ENCODE results near the gene NCOA3.

Gene NCOA3

DNA sequence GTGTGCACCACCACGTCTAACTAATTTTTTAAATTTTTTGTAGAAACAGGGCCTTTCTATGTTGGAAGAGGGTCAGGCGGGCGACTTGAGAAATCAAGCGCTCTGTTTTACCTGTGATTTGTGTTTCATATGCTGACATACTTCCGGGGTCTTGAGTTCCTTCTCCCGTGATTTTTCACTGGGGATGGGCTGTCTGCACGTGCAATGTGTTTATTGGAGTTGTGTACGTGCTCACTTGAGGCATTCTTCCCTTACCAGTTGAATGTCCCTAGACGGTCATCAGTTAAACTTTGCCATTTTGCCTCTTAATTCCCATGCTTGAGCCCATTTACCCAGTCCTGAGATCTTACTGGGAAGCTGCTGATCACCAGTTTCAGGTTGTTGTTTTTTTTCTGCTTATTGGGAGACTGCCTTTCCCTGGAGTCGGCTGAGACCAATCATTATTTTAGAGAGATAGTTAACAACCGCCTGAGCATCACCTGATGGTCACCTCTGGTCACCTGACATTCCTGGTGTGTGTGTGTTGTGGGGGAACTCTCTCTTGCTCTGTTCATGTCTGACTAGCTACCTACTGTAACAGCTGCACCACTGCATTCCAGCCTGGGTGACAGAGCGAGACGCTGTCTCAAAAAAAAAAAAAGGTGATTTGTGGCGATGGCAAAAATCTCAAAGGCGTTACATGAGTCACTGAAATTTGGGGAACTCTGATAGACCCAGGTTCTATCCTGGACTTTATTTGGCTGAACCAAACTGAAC, 34.8 kb upstream of the NCOA3 start:
- no peak overlapping the region for H2AK5ac ChIP-seq (ENCODE audit: low read length)
- WGBS (ENCODE audit: extremely low coverage, insufficient coverage, low lambda C conversion rate), result no CpG with 5 or more reads among the region's 15 CpGs
- no peak overlapping the region for H4K8ac ChIP-seq (ENCODE audit: low read depth, low read length)
- no peak overlapping the region for H2BK120ac ChIP-seq (ENCODE audit: low read depth, low read length)
- no peak overlapping the region for H3K56ac ChIP-seq (ENCODE audit: low read length)
- no peak overlapping the region for H3K4me3 ChIP-seq (ENCODE audit: low read length)
- DNase-seq, result no peak
- no peak overlapping the region for H2BK5ac ChIP-seq (ENCODE audit: low read length)
- H3K36me3 ChIP-seq (ENCODE audit: control insufficient read depth, insufficient read depth, low read length), result no peaks in the 10 kb centered on the region
- no peak overlapping the region for H3K9ac ChIP-seq (ENCODE audit: low read length)
- H3K4ac ChIP-seq (ENCODE audit: low read depth, low read length), result no peak overlapping the region
- H4K5ac ChIP-seq (ENCODE audit: low read length), result no peak overlapping the region
- H3K27ac ChIP-seq (ENCODE audit: low read depth, low read length), result no peak overlapping the region
- H3K27me3 ChIP-seq (ENCODE audit: insufficient read depth, low read length, poor library complexity), result no peaks in the 10 kb centered on the region
- H3K4me1 ChIP-seq (ENCODE audit: control insufficient read depth, low read depth, low read length), result no peaks in the 10 kb centered on the region
- no peak overlapping the region for H3K18ac ChIP-seq (ENCODE audit: low read length)
- no peaks in the 10 kb centered on the region for H3K79me1 ChIP-seq (ENCODE audit: low read length)
- H3K23ac ChIP-seq (ENCODE audit: low read length), result no peak overlapping the region
- H2BK15ac ChIP-seq (replicated peaks; ENCODE audit: low read depth), result no peak overlapping the region
- H3K79me2 ChIP-seq (ENCODE audit: control insufficient read depth, insufficient read depth, low read length), result no peaks in the 10 kb centered on the region
- no peak overlapping the region for H3K4me2 ChIP-seq (ENCODE audit: low read length)

DNA sequence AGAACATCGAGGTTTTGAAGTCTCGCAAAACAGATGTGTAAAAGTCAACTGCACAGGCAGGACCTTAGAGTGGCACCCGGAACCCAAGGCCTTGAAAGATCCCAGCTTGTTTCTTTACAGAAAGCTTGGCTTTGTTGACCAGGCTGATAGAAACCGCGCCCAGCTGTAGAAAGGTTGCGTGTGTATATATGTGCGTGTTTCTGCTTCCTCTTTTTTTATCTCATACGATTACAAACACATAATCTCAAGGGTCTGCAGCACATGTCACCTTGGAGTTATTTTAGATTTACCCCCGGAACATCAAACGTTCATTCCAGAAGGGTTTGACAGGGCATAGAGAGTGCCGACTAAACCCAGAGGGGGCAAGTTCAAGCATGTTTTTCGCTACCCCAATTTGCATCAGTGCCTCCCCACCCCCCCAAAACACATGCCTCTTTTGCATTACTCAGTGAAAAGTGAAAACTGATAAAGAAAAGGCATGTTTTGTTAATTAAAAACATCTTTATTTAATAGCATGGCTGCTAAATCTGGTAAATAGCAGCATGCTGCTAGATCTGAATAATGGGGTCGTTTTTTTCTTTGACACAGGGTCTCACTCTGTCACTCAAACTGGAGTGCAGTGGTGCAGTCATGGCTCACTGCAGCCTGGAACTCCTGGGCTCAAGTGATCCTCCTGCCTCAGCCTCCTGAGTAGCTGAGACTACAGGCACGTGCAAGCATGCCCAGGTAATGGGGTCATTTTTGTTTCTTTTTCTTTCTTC, 33.2 kb upstream of the NCOA3 start:
- no peak for DNase-seq
- Histone ChIP-seq H3K4ac (ENCODE audit: low read depth, low read length) (peak overlapping the region; percentile 37), H2BK120ac (ENCODE audit: low read depth, low read length) (no peak overlapping the region), H3K4me3 (ENCODE audit: low read length) (no peak overlapping the region), H3K9ac (ENCODE audit: low read length) (no peak overlapping the region), H3K4me1 (ENCODE audit: control insufficient read depth, low read depth, low read length) (no peaks in the 10 kb centered on the region), H3K23ac (ENCODE audit: low read length) (no peak overlapping the region), H3K27ac (ENCODE audit: low read depth, low read length) (no peak overlapping the region), H3K79me1 (ENCODE audit: low read length) (no peaks in the 10 kb centered on the region), H3K18ac (ENCODE audit: low read length) (no peak overlapping the region), H4K5ac (ENCODE audit: low read length) (no peak overlapping the region), H3K79me2 (ENCODE audit: control insufficient read depth, insufficient read depth, low read length) (no peaks in the 10 kb centered on the region), H2BK5ac (ENCODE audit: low read length) (no peak overlapping the region), H4K8ac (ENCODE audit: low read depth, low read length) (no peak overlapping the region), H2BK15ac (replicated peaks; ENCODE audit: low read depth) (no peak overlapping the region), H3K36me3 (ENCODE audit: control insufficient read depth, insufficient read depth, low read length) (no peaks in the 10 kb centered on the region), H3K27me3 (ENCODE audit: insufficient read depth, low read length, poor library complexity) (no peaks in the 10 kb centered on the region), H2AK5ac (ENCODE audit: low read length) (no peak overlapping the region), H3K4me2 (ENCODE audit: low read length) (no peak overlapping the region), H3K56ac (ENCODE audit: low read length) (no peak overlapping the region)
- no CpG with 5 or more reads among the region's 14 CpGs for WGBS (ENCODE audit: extremely low coverage, insufficient coverage, low lambda C conversion rate)

DNA sequence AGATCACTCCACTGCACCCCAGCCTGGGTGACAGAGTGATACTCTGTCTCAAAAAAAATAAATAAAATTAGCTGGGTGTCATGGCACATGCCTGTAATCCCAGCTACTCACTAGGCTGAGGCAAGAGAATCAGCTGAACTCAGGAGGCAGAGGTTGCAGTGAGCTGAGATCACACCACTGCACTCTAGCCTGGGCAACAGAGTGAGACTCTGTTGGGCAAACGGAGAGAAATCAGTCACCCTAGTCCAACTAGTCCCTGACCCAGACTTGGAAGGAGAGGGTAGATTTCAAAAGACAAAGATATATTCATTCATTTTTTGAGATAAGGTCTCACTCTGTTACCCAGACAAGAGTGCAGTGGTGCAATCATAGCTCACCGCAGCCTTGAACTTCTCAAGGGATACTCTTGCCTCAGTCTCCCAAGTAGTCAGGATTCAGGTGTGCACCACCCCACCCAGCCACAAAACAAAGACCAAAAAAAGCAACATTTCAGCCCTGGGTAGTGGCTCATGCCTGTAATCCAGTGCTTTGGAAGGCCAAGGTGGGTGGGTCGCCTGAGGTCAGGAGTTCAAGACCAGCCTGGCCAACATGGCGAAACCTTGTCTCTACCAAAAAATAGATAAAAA, 26.2 kb upstream of the NCOA3 start:
- H3K27ac ChIP-seq (ENCODE audit: low read depth, low read length), result no peak overlapping the region
- H3K4me1 ChIP-seq (ENCODE audit: control insufficient read depth, low read depth, low read length), result no peaks in the 10 kb centered on the region
- no CpG with 5 or more reads among the region's 4 CpGs for WGBS (ENCODE audit: extremely low coverage, insufficient coverage, low lambda C conversion rate)
- H2BK15ac ChIP-seq (replicated peaks; ENCODE audit: low read depth), result no peak overlapping the region
- no peaks in the 10 kb centered on the region for H3K79me1 ChIP-seq (ENCODE audit: low read length)
- no peaks in the 10 kb centered on the region for H3K79me2 ChIP-seq (ENCODE audit: control insufficient read depth, insufficient read depth, low read length)
- H3K27me3 ChIP-seq (ENCODE audit: insufficient read depth, low read length, poor library complexity), result no peaks in the 10 kb centered on the region
- H3K36me3 ChIP-seq (ENCODE audit: control insufficient read depth, insufficient read depth, low read length), result no peaks in the 10 kb centered on the region
- no peak overlapping the region for H3K18ac ChIP-seq (ENCODE audit: low read length)
- H4K5ac ChIP-seq (ENCODE audit: low read length), result no peak overlapping the region
- no peak for DNase-seq
- no peak overlapping the region for H4K8ac ChIP-seq (ENCODE audit: low read depth, low read length)
- H3K56ac ChIP-seq (ENCODE audit: low read length), result no peak overlapping the region
- no peak overlapping the region for H2BK120ac ChIP-seq (ENCODE audit: low read depth, low read length)
- H2BK5ac ChIP-seq (ENCODE audit: low read length), result no peak overlapping the region
- no peak overlapping the region for H2AK5ac ChIP-seq (ENCODE audit: low read length)
- no peak overlapping the region for H3K9ac ChIP-seq (ENCODE audit: low read length)
- no peak overlapping the region for H3K23ac ChIP-seq (ENCODE audit: low read length)
- no peak overlapping the region for H3K4ac ChIP-seq (ENCODE audit: low read depth, low read length)
- H3K4me3 ChIP-seq (ENCODE audit: low read length), result no peak overlapping the region
- H3K4me2 ChIP-seq (ENCODE audit: low read length), result no peak overlapping the region

DNA sequence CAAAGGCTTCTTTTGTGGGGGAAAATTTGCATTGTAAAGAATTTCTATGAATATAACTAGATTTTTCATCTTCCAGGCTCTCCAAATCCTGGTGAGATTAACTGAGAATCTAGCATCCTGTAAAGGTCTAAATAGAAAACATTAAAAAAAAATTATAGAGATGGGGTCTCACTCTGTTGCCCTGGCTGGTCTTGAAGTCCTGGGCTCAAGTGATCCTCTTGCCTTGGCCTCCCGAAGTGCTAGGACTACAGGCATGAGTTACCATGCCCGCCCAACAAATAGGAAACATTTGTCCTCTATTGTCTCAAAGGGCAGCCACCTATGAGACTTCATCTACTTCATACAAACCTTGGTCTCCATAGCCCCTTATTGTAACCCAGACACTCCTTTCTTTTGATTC, 25.2 kb upstream of the NCOA3 start:
- no peak overlapping the region for H3K56ac ChIP-seq (ENCODE audit: low read length)
- H2BK120ac ChIP-seq (ENCODE audit: low read depth, low read length), result no peak overlapping the region
- no peaks in the 10 kb centered on the region for H3K27me3 ChIP-seq (ENCODE audit: insufficient read depth, low read length, poor library complexity)
- no peak overlapping the region for H3K27ac ChIP-seq (ENCODE audit: low read depth, low read length)
- no peak overlapping the region for H2AK5ac ChIP-seq (ENCODE audit: low read length)
- H3K36me3 ChIP-seq (ENCODE audit: control insufficient read depth, insufficient read depth, low read length), result no peaks in the 10 kb centered on the region
- no peak overlapping the region for H4K8ac ChIP-seq (ENCODE audit: low read depth, low read length)
- no peak overlapping the region for H3K4me3 ChIP-seq (ENCODE audit: low read length)
- no peaks in the 10 kb centered on the region for H3K4me1 ChIP-seq (ENCODE audit: control insufficient read depth, low read depth, low read length)
- H4K5ac ChIP-seq (ENCODE audit: low read length), result no peak overlapping the region
- no peaks in the 10 kb centered on the region for H3K79me1 ChIP-seq (ENCODE audit: low read length)
- H2BK5ac ChIP-seq (ENCODE audit: low read length), result no peak overlapping the region
- no peak for DNase-seq
- no peak overlapping the region for H3K18ac ChIP-seq (ENCODE audit: low read length)
- no peak overlapping the region for H3K23ac ChIP-seq (ENCODE audit: low read length)
- H2BK15ac ChIP-seq (replicated peaks; ENCODE audit: low read depth), result no peak overlapping the region
- no peak overlapping the region for H3K4me2 ChIP-seq (ENCODE audit: low read length)
- WGBS (ENCODE audit: extremely low coverage, insufficient coverage, low lambda C conversion rate), result no CpG with 5 or more reads among the region's 2 CpGs
- H3K79me2 ChIP-seq (ENCODE audit: control insufficient read depth, insufficient read depth, low read length), result no peaks in the 10 kb centered on the region
- no peak overlapping the region for H3K9ac ChIP-seq (ENCODE audit: low read length)
- H3K4ac ChIP-seq (ENCODE audit: low read depth, low read length), result no peak overlapping the region

DNA sequence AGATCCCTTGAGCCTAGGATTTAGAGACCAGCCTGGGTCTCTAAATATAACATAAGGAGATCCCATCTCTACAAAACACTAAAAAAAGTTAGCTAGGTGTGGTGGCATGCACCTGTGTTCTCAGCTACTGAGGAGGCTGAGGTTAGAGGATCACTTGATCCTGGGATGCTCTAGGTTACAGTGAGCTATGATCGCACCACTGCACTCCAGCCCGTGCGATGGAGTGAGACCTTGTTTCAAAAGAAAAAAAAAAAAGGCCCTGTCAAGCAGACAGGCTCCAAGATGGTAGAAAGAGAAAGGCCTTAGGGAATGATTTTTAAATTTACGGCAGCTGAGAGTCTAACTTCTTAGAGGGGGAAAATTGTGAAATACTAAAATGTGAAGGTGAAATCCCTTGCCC, 22.6 kb upstream of the NCOA3 start:
- Histone ChIP-seq H2AK5ac (ENCODE audit: low read length) (no peak overlapping the region), H3K4me3 (ENCODE audit: low read length) (no peak overlapping the region), H4K5ac (ENCODE audit: low read length) (no peak overlapping the region), H3K18ac (ENCODE audit: low read length) (no peak overlapping the region), H3K27ac (ENCODE audit: low read depth, low read length) (peak overlapping the region; percentile 17), H3K36me3 (ENCODE audit: control insufficient read depth, insufficient read depth, low read length) (no peaks in the 10 kb centered on the region), H3K56ac (ENCODE audit: low read length) (no peak overlapping the region), H2BK5ac (ENCODE audit: low read length) (no peak overlapping the region), H3K4me1 (ENCODE audit: control insufficient read depth, low read depth, low read length) (no peaks in the 10 kb centered on the region), H4K8ac (ENCODE audit: low read depth, low read length) (no peak overlapping the region), H3K79me1 (ENCODE audit: low read length) (no peaks in the 10 kb centered on the region), H3K4me2 (ENCODE audit: low read length) (no peak overlapping the region), H2BK15ac (replicated peaks; ENCODE audit: low read depth) (no peak overlapping the region), H3K23ac (ENCODE audit: low read length) (no peak overlapping the region), H3K9ac (ENCODE audit: low read length) (no peak overlapping the region), H3K27me3 (ENCODE audit: insufficient read depth, low read length, poor library complexity) (no peaks in the 10 kb centered on the region), H2BK120ac (ENCODE audit: low read depth, low read length) (no peak overlapping the region), H3K79me2 (ENCODE audit: control insufficient read depth, insufficient read depth, low read length) (no peaks in the 10 kb centered on the region), H3K4ac (ENCODE audit: low read depth, low read length) (no peak overlapping the region)
- DNase-seq, result no peak
- WGBS (ENCODE audit: extremely low coverage, insufficient coverage, low lambda C conversion rate), result no CpG with 5 or more reads among the region's 4 CpGs

All from mesendoderm (in vitro differentiated cells).